Frontal cortex (tissue), 4 donors: ENCODE measurements around the gene ERBB2. TPM values are rescaled to one million over a fixed set of nuclear protein-coding genes. Genes with fewer than 3 reads are reported as not detected.
"Not testable (repeated sequence)": the region's sequence is repeated elsewhere in the genome, so short reads cannot be mapped to it uniquely, and the experiment has no call there.

Experiments used
- DNase-seq, 2 donors: peaks; one replicate each; pipeline ENCODE4 v3.0.0; 2012; ENCODE audit warnings: low spot score in 2 of 2
- FAIRE-seq: peaks from 2 replicates; lab custom pipeline; 2012; peaks lifted over from hg19 to GRCh38; lab: Jason Lieb, UNC
- total RNA-seq: library from RNA; depleted of rRNA; stranded (reverse); fragments of >200 nt; gene quantifications from one replicate; pipeline ENCODE4 v1.2.3, GENCODE V29; 2014
- donor health status: control.
- donor health status: control.
- donor health status: control.

The ERBB2 gene
- total RNA-seq, 1 donor from 2014 or later, result 6.9 TPM

GRCh38 chr17:39700148-39700987, 504 bp downstream of the ERBB2 start:
- FAIRE-seq (no peak), DNase-seq (peak in 1 of 2 donors; percentile 48)

GRCh38 chr17:39701012-39701783, 1.3 kb downstream of the ERBB2 start:
- FAIRE-seq, result no peak

GRCh38 chr17:39701784-39702422, 2.0 kb downstream of the ERBB2 start:
- FAIRE-seq (no peak), DNase-seq (no peak)

More at GRCh38 chr17:39701012-39701783, 1.3 kb downstream of the ERBB2 start:
- no peak for DNase-seq

GRCh38 chr17:39702901-39703893, 3.3 kb downstream of the ERBB2 start:
- DNase-seq (no peak), FAIRE-seq (no peak)

GRCh38 chr17:39703913-39704312, 4.0 kb downstream of the ERBB2 start:
- no peak for DNase-seq
- no peak for FAIRE-seq

- FAIRE-seq, result no peak
- DNase-seq, result no peak
These were observed 5.1 kb downstream of the ERBB2 start for GRCh38 chr17:39704821-39705551.

GRCh38 chr17:39705786-39706348, 6.0 kb downstream of the ERBB2 start:
- FAIRE-seq, result no peak

GRCh38 chr17:39706383-39706782, 6.5 kb downstream of the ERBB2 start:
- FAIRE-seq (no peak), DNase-seq (no peak)

More at GRCh38 chr17:39705786-39706348, 6.0 kb downstream of the ERBB2 start:
- no peak for DNase-seq

GRCh38 chr17:39706921-39707337, 7.1 kb downstream of the ERBB2 start:
- FAIRE-seq, result no peak

GRCh38 chr17:39709319-39709997, 9.6 kb downstream of the ERBB2 start:
- no peak for FAIRE-seq
- no peak for DNase-seq

More at GRCh38 chr17:39706921-39707337, 7.1 kb downstream of the ERBB2 start:
- no peak for DNase-seq

GRCh38 chr17:39709998-39710964, 10.4 kb downstream of the ERBB2 start:
- FAIRE-seq (no peak), DNase-seq (no peak)

- DNase-seq, FAIRE-seq: not testable (repeated sequence)
These were observed 11.2 kb downstream of the ERBB2 start for GRCh38 chr17:39711071-39711470.

GRCh38 chr17:39711851-39712250, 12.0 kb downstream of the ERBB2 start:
- no peak for DNase-seq
- FAIRE-seq, result no peak

GRCh38 chr17:39714234-39714633, 14.4 kb downstream of the ERBB2 start:
- no peak for FAIRE-seq

GRCh38 chr17:39715375-39716072, 15.7 kb downstream of the ERBB2 start:
- FAIRE-seq, result no peak

More at GRCh38 chr17:39714234-39714633, 14.4 kb downstream of the ERBB2 start:
- no peak for DNase-seq

More at GRCh38 chr17:39715375-39716072, 15.7 kb downstream of the ERBB2 start:
- DNase-seq, result no peak
